Mononuclear cell (primary cell): Measurements from ENCODE around the gene IGF1R. TPM values are rescaled to one million over a fixed set of nuclear protein-coding genes. Genes with fewer than 3 reads are reported as not detected.

ENCODE experiments used
- H3K27me3 ChIP-seq: 2 replicates; pipeline ENCODE4 v1.6.0; 2011; ENCODE audit warnings: low read length, control low read depth; ENCODE audit not compliant: insufficient read depth
- H3K4me1 ChIP-seq: 2 replicates; pipeline ENCODE4 v1.5.1; 2011; ENCODE audit warnings: mild to moderate bottlenecking, low read length, control low read depth; ENCODE audit not compliant: insufficient read depth
- H3K4me3 ChIP-seq: 2 replicates; pipeline ENCODE4 v1.5.1; 2011; ENCODE audit warnings: mild to moderate bottlenecking, low read length, moderate library complexity
- H3K9me3 ChIP-seq: 2 replicates; pipeline ENCODE4 v1.5.1; 2011; ENCODE audit warnings: low read depth, mild to moderate bottlenecking, control low read depth, low read length
- total RNA-seq: library from RNA; depleted of rRNA; stranded (reverse); fragments of >200 nt; gene quantifications from one replicate; pipeline ENCODE4 v1.2.3, GENCODE V29; 2012

IGF1R gene
- total RNA-seq, 1 donor: 23.5 TPM

- Histone ChIP-seq H3K4me1 (peaks cover 21% of the 10 kb centered on the region), H3K4me3 (no peak overlapping the region), H3K9me3 (no peaks in the 10 kb centered on the region), H3K27me3 (no peaks in the 10 kb centered on the region)
Observed at GRCh38 chr15:98745179-98745578, 96.8 kb downstream of the IGF1R start.

- no peaks in the 10 kb centered on the region for H3K9me3 ChIP-seq
- peaks cover 21% of the 10 kb centered on the region for H3K4me1 ChIP-seq
- no peak overlapping the region for H3K4me3 ChIP-seq
- no peaks in the 10 kb centered on the region for H3K27me3 ChIP-seq
Observed at GRCh38 chr15:98745650-98746374, 97.5 kb downstream of the IGF1R start.

- H3K4me1 ChIP-seq: peaks cover 21% of the 10 kb centered on the region
- no peaks in the 10 kb centered on the region for H3K9me3 ChIP-seq
- no peaks in the 10 kb centered on the region for H3K27me3 ChIP-seq
- no peak overlapping the region for H3K4me3 ChIP-seq
Observed at GRCh38 chr15:98746375-98747155, 98.2 kb downstream of the IGF1R start.

GRCh38 chr15:98751767-98752166 is 103.4 kb downstream of the IGF1R start:
- Histone ChIP-seq H3K27me3 (no peaks in the 10 kb centered on the region), H3K9me3 (no peaks in the 10 kb centered on the region), H3K4me1 (peaks cover 7% of the 10 kb centered on the region), H3K4me3 (no peak overlapping the region)

GRCh38 chr15:98753726-98754656 is 105.7 kb downstream of the IGF1R start:
- Histone ChIP-seq H3K9me3 (no peaks in the 10 kb centered on the region), H3K4me1 (peaks cover 7% of the 10 kb centered on the region), H3K4me3 (no peak overlapping the region), H3K27me3 (no peaks in the 10 kb centered on the region)

- Histone ChIP-seq H3K4me3 (no peak overlapping the region), H3K27me3 (no peaks in the 10 kb centered on the region), H3K4me1 (peaks cover 7% of the 10 kb centered on the region), H3K9me3 (no peaks in the 10 kb centered on the region)
Observed at GRCh38 chr15:98754657-98755022, 106.3 kb downstream of the IGF1R start.

- H3K27me3 ChIP-seq: no peaks in the 10 kb centered on the region
- peaks cover 7% of the 10 kb centered on the region for H3K4me1 ChIP-seq
- H3K9me3 ChIP-seq: no peaks in the 10 kb centered on the region
- no peak overlapping the region for H3K4me3 ChIP-seq
Observed at GRCh38 chr15:98755138-98755537, 106.8 kb downstream of the IGF1R start.

- no peak overlapping the region for H3K4me3 ChIP-seq
- no peaks in the 10 kb centered on the region for H3K9me3 ChIP-seq
- H3K27me3 ChIP-seq: no peaks in the 10 kb centered on the region
- H3K4me1 ChIP-seq: peaks cover 7% of the 10 kb centered on the region
Observed at GRCh38 chr15:98755781-98756180, 107.4 kb downstream of the IGF1R start.

GRCh38 chr15:98758224-98758623 is 109.9 kb downstream of the IGF1R start:
- Histone ChIP-seq H3K4me1 (peaks cover 7% of the 10 kb centered on the region), H3K27me3 (no peaks in the 10 kb centered on the region)

GRCh38 chr15:98759277-98759676 is 110.9 kb downstream of the IGF1R start:
- Histone ChIP-seq H3K4me1 (peaks cover 5% of the 10 kb centered on the region), H3K27me3 (no peaks in the 10 kb centered on the region), H3K4me3 (no peak overlapping the region), H3K9me3 (no peaks in the 10 kb centered on the region)

More at GRCh38 chr15:98758224-98758623, 109.9 kb downstream of the IGF1R start:
- Histone ChIP-seq H3K4me3 (no peak overlapping the region), H3K9me3 (no peaks in the 10 kb centered on the region)

- no peaks in the 10 kb centered on the region for H3K27me3 ChIP-seq
- H3K9me3 ChIP-seq: no peaks in the 10 kb centered on the region
- H3K4me3 ChIP-seq: no peak overlapping the region
- no peaks in the 10 kb centered on the region for H3K4me1 ChIP-seq
Observed at GRCh38 chr15:98760112-98760826, 111.9 kb downstream of the IGF1R start.

- H3K27me3 ChIP-seq: no peaks in the 10 kb centered on the region
- no peak overlapping the region for H3K4me3 ChIP-seq
- H3K4me1 ChIP-seq: no peaks in the 10 kb centered on the region
- H3K9me3 ChIP-seq: no peaks in the 10 kb centered on the region
Observed at GRCh38 chr15:98760975-98761374, 112.6 kb downstream of the IGF1R start.

GRCh38 chr15:98763179-98763578 is 114.8 kb downstream of the IGF1R start:
- no peaks in the 10 kb centered on the region for H3K9me3 ChIP-seq
- no peaks in the 10 kb centered on the region for H3K27me3 ChIP-seq
- H3K4me3 ChIP-seq: no peak overlapping the region
- H3K4me1 ChIP-seq: no peaks in the 10 kb centered on the region

- Histone ChIP-seq H3K27me3 (no peaks in the 10 kb centered on the region), H3K9me3 (no peaks in the 10 kb centered on the region), H3K4me1 (no peaks in the 10 kb centered on the region), H3K4me3 (no peak overlapping the region)
Observed at GRCh38 chr15:98764291-98764690, 116.0 kb downstream of the IGF1R start.
